ENCODE measurements around the gene TTC34.

TTC34 gene

GRCh38 chr1:2636733-2637132, 164.8 kb downstream of the TTC34 start:
- no peak overlapping the region for H3K4me3 ChIP-seq (ENCODE audit: control insufficient read depth, low read depth, low read length)
- TF ChIP-seq CTCF (conservative IDR thresholded peaks at IDR 0.05; ENCODE audit: control insufficient read depth, insufficient read depth, low read depth, low read length) = no peak
- no peak for DNase-seq (ENCODE audit: low read depth)

- no peak for TF ChIP-seq CTCF (conservative IDR thresholded peaks at IDR 0.05; ENCODE audit: control insufficient read depth, insufficient read depth, low read depth, low read length)
- no peak for DNase-seq (ENCODE audit: low read depth)
- no peak overlapping the region for H3K4me3 ChIP-seq (ENCODE audit: control insufficient read depth, low read depth, low read length)
These were observed 166.0 kb downstream of the TTC34 start for GRCh38 chr1:2635361-2636010.

GRCh38 chr1:2633936-2634491, 167.5 kb downstream of the TTC34 start:
- no peak overlapping the region for H3K4me3 ChIP-seq (ENCODE audit: control insufficient read depth, low read depth, low read length)
- DNase-seq (ENCODE audit: low read depth) = no peak
- TF ChIP-seq CTCF (conservative IDR thresholded peaks at IDR 0.05; ENCODE audit: control insufficient read depth, insufficient read depth, low read depth, low read length) = no peak

- H3K4me3 ChIP-seq (ENCODE audit: control insufficient read depth, low read depth, low read length) = no peak overlapping the region
- DNase-seq (ENCODE audit: low read depth) = no peak
- no peak for TF ChIP-seq CTCF (conservative IDR thresholded peaks at IDR 0.05; ENCODE audit: control insufficient read depth, insufficient read depth, low read depth, low read length)
These were observed 168.0 kb downstream of the TTC34 start for GRCh38 chr1:2633366-2633935.

- no peak for DNase-seq (ENCODE audit: low read depth)
- no peak for TF ChIP-seq CTCF (conservative IDR thresholded peaks at IDR 0.05; ENCODE audit: control insufficient read depth, insufficient read depth, low read depth, low read length)
These were observed 168.7 kb downstream of the TTC34 start, which contains the start of gene MMEL1 for GRCh38 chr1:2632561-2633361. MMEL1 (minus strand) TSS chr1:2633016; CDS start chr1:2629484, 3,532 bp downstream.

GRCh38 chr1:2632051-2632430, 169.5 kb downstream of the TTC34 start:
- DNase-seq (ENCODE audit: low read depth) = no peak
- no peak overlapping the region for H3K4me3 ChIP-seq (ENCODE audit: control insufficient read depth, low read depth, low read length)
- TF ChIP-seq CTCF (conservative IDR thresholded peaks at IDR 0.05; ENCODE audit: control insufficient read depth, insufficient read depth, low read depth, low read length) = no peak

More at GRCh38 chr1:2632561-2633361, 168.7 kb downstream of the TTC34 start, which contains the start of gene MMEL1:
- no peak within 1 kb of the TSS for H3K4me3 ChIP-seq (ENCODE audit: control insufficient read depth, low read depth, low read length)

Data from fibroblast of mammary gland (primary cell).